Uterus (tissue), 2 donors: Measurements from ENCODE around the gene MIPOL1.

Source experiments
- CTCF ChIP-seq, 4 experiments: fragments of 200-600 bp in 2 of 4; fragments of 450-650 bp in 2 of 4; sonication (generic) in 2 of 4; IDR thresholded peaks; one replicate each; pipeline ENCODE4 v1.5.1; 2016 to 2019; ENCODE audit warnings: antibody characterized with exemption in 4 of 4, mild to moderate bottlenecking in 2 of 4, moderate library complexity in 1 of 4
- POLR2A ChIP-seq, 2 donors: fragments of 450-650 bp; IDR thresholded peaks; one replicate each; pipeline ENCODE4 v1.6.1; 2016; ENCODE audit warnings: antibody characterized with exemption in 2 of 2, mild to moderate bottlenecking in 1 of 2, moderate library complexity in 1 of 2

- TF ChIP-seq CTCF (IDR thresholded peaks at IDR 0.05) (no peak), POLR2A (IDR thresholded peaks at IDR 0.05) (no peak)
Observed at GRCh38 chr14:37325332-37325731, 127.6 kb downstream of the MIPOL1 start.
